22Rv1 (cell line): ENCODE data around the gene KLC1.

Source experiments
- H3K27ac ChIP-seq: fragments of 450-650 bp; 2 replicates; pipeline ENCODE4 v1.5.1; 2017
- ZFX ChIP-seq: fragments of 450-650 bp; IDR thresholded peaks from 2 replicates; pipeline ENCODE4 v1.6.1; 2017; ENCODE audit warnings: antibody characterized with exemption, borderline replicate concordance
- TF ChIP-seq, protein P1 (sequence below): fragments of 450-650 bp; IDR thresholded peaks from 2 replicates; pipeline ENCODE4 v1.5.1; 2017; ENCODE audit warnings: mild to moderate bottlenecking

The KLC1 gene

DNA sequence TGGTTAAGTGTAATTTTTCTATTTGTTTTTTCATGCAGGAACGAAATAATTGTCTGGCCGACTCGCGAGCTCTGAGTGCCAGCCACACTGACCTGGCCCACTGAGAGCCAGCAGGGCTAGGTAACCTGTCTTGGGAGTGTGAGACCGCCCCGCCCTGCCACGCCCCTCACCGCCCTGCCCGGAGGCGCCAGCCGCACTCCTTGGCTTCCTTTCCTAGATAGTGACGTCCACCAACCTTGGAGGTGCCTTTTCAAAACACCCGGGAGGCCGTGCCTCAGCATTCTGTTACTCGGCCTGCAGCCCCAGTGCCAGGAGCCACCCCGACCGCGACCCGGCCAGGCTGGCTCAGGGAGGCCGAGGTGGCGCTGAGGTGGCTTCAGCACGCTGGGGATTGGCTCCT lies 64.5 kb downstream of the KLC1 start:
- no peak for TF ChIP-seq ZFX
- TF ChIP-seq, protein P1, sequence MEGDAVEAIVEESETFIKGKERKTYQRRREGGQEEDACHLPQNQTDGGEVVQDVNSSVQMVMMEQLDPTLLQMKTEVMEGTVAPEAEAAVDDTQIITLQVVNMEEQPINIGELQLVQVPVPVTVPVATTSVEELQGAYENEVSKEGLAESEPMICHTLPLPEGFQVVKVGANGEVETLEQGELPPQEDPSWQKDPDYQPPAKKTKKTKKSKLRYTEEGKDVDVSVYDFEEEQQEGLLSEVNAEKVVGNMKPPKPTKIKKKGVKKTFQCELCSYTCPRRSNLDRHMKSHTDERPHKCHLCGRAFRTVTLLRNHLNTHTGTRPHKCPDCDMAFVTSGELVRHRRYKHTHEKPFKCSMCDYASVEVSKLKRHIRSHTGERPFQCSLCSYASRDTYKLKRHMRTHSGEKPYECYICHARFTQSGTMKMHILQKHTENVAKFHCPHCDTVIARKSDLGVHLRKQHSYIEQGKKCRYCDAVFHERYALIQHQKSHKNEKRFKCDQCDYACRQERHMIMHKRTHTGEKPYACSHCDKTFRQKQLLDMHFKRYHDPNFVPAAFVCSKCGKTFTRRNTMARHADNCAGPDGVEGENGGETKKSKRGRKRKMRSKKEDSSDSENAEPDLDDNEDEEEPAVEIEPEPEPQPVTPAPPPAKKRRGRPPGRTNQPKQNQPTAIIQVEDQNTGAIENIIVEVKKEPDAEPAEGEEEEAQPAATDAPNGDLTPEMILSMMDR: no peak
- H3K27ac ChIP-seq: peak overlapping the region; percentile 36

DNA sequence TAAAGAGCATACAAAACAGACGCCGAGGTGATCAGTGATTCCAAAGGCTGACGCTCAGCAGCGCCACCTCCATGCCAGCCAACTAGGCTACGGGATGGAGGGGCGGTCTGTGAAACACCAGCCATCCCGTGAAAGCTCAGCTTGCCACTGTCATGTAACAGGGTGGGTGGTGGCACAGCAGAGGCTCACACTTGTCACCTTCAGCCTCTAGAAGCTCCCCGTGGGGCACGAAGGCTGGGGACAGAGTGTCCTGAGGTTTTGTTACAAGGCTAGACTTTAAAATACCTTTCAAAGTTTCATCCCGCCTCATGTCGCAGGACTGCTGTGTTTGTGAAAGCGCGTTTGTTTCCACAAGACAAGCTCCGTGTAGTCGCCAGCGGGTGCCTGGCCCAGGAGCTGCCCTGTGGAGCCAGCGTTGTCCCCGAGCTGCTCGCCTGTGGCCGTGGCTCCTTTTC lies 65.6 kb downstream of the KLC1 start:
- no peak overlapping the region for H3K27ac ChIP-seq
- TF ChIP-seq, protein P1: peak; percentile 21
- no peak for TF ChIP-seq ZFX

DNA sequence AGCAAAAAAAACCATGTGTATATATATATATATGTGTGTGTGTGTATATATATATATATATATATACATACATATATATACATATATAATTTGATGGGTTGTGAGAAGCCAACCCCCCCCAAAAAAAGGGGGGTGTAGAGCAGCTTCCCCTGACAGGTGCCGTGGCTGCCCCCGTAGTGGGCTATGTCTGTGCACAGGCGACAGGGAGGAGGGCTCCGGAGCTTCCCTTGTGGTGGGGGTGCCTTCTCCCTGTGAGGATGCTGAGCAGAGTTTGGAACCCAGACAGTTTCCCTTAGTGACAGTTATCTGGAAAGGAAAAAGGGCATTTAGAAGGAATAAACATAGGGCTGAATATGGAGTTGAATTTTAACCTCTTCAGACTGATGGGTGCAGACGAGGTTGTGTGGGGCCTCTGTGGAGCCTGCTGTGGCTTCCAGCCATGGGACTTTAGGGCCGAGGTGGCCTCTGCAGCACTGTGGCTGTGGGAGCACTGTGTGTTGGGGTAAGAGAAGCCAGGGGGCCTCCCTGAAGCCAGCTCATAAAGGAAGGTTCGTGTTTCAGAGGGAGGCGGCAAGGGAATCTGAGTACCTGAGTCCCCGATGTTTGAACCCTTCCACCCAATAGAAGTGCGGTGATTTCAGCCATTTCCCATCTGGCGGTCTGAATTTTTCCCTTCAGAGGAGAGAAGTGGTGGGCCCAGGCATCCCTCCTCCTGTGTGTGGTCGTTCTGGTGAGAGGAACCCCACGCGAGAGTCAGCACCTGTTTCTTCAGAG lies 66.5 kb downstream of the KLC1 start:
- TF ChIP-seq, protein P1: no peak
- TF ChIP-seq ZFX: no peak
- no peak overlapping the region for H3K27ac ChIP-seq

DNA sequence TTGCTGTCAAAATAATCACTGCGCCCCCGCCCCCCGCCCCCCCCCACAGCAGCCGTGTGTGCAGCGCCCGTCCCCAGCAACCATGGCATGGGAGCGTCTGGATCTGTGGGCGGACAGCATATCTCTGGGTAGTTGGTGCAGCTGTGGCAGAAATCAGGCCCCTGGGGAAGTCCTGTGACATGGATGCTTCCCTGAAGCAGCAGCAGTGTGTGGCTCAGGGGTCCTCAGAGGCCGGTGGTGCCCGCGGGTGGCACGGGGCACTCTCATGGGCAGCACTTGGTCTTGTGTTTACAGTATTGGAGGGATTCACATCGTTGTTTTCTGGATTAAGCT lies 67.0 kb downstream of the KLC1 start:
- TF ChIP-seq, protein P1: no peak

DNA sequence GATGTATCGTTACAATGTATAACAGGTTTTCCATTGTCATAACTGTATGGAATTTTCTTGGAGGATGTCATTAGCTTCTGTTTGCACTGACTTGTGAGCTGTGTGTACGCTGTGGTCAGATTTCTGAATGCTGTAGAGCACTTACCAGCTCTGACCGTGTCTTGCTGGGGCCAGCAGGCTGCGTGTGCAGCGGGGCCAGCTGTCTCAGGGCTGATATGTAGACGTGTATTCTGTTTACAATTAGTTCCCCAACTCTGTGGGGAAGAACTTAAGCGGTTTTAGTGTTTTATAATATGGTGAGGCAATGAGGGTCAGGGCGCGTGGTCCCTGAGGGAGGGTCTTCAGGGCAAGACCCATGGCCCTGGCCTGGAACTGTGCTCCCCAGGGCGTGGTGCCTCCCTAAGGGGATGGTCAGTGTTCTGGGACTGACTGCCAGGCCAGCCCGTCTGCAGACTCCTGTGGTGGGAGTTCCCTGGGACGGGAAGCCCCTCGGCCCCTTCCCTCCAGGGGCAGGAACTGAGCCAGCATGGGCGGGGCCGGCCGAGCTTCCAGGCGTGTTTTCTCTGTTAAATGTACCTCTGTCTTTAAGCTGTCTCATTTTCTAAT lies 67.6 kb downstream of the KLC1 start:
- TF ChIP-seq ZFX: no peak
- TF ChIP-seq, protein P1: no peak
- H3K27ac ChIP-seq: no peak overlapping the region; the same call in 1 of the 2 replicates

More for the DNA sequence above, 67.0 kb downstream of the KLC1 start:
- no peak overlapping the region; the same call in 1 of the 2 replicates for H3K27ac ChIP-seq

DNA sequence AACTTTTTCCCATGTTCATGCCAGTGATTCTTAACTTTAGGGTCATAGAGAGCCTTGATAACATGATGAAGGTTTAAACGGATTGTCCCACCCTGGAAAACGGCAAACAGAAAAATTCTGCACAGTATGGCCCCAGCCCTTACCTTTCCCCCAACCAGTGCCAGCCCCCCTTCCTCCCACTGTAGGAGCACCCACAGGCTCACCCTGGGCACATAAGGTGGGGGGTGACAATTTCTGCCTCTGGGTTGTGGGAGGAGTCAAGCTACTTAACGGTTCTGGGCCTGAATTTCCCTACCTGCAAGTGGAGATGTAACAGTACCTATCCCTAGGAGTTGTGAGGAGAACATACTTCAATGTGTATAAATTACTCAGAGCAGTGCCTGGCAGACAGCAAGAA lies 68.2 kb downstream of the KLC1 start:
- H3K27ac ChIP-seq: peak overlapping the region; percentile 66; the same call in 1 of the 2 replicates
- TF ChIP-seq, protein P1: no peak
- no peak for TF ChIP-seq ZFX
